Panc1 (cell line): ENCODE data around the gene TMEM185B. TPM values are rescaled to one million over a fixed set of nuclear protein-coding genes. Genes with fewer than 3 reads are reported as not detected.

ENCODE experiments used
- ATAC-seq: fragments of 200-7000 bp; cut with Tn5 transposase; 2 replicates; pipeline ENCODE4 v1.9.1; 2020; ENCODE audit warnings: mild to moderate bottlenecking, moderate library complexity
- BruUV-seq: library from RNA; stranded (reverse); fragments of 400-500 nt; replicated peaks from 2 replicates; lab custom pipeline; 2021; lab: Mats Ljungman, UMichigan
- CTCF ChIA-PET: fragments of 300-600 bp; sonication (Branson Sonifier 250); formaldehyde crosslinking; loops from one replicate; lab custom pipeline; 2022; ENCODE audit warnings: antibody characterized with exemption; lab: Charles Lee
- POLR2A ChIA-PET: fragments of 300-600 bp; sonication (Branson Sonifier 250); formaldehyde crosslinking; loops from one replicate; lab custom pipeline; 2022; ENCODE audit warnings: antibody characterized with exemption; lab: Charles Lee
- DNase-seq: peaks from one replicate; pipeline ENCODE4 v3.0.0-alpha.2; 2010; ENCODE audit warnings: low read depth, low spot score
- H3K27ac ChIP-seq: 2 replicates; pipeline ENCODE4 v1.5.1; 2011; ENCODE audit warnings: mild to moderate bottlenecking, low read length, inconsistent platforms
- H3K27me3 ChIP-seq: fragments of 200-500 bp; sonication (Bioruptor generic); 2 replicates; pipeline ENCODE4 v1.6.0; 2014; ENCODE audit warnings: low read length, inconsistent platforms; ENCODE audit not compliant: control insufficient read depth, insufficient read depth
- H3K36me3 ChIP-seq: fragments of 200-500 bp; sonication (Bioruptor generic); 2 replicates; pipeline ENCODE4 v1.5.1; 2014; ENCODE audit warnings: inconsistent platforms, mild to moderate bottlenecking, low read length, moderate library complexity; ENCODE audit not compliant: control insufficient read depth, insufficient read depth
- H3K4me1 ChIP-seq: 2 replicates; pipeline ENCODE4 v1.5.1; 2011; ENCODE audit warnings: inconsistent platforms, mild to moderate bottlenecking, low read length, moderate library complexity; ENCODE audit not compliant: control insufficient read depth, insufficient read depth
- H3K4me3 ChIP-seq, 2 experiments: 2 replicates each; pipeline ENCODE4 v1.5.1; 2011 to 2012; ENCODE audit warnings: low read depth in 2 of 2, low read length in 2 of 2, mild to moderate bottlenecking in 2 of 2, inconsistent platforms in 1 of 2, moderate library complexity in 1 of 2
- H3K9me3 ChIP-seq: fragments of 200-500 bp; sonication (Bioruptor generic); 2 replicates; pipeline ENCODE4 v1.5.1; 2014; ENCODE audit warnings: low read depth, mild to moderate bottlenecking, inconsistent platforms, low read length, moderate library complexity; ENCODE audit not compliant: control insufficient read depth, insufficient read depth
- POLR2AphosphoS5 ChIP-seq: IDR thresholded peaks from 2 replicates; pipeline ENCODE4 v1.6.1; 2012; ENCODE audit warnings: mild to moderate bottlenecking, low read depth, low read length, moderate library complexity
- SIN3A ChIP-seq: IDR thresholded peaks from 2 replicates; pipeline ENCODE4 v1.6.1; 2012; ENCODE audit warnings: low read depth, mild to moderate bottlenecking, low read length, moderate library complexity, borderline replicate concordance; ENCODE audit not compliant: insufficient read depth
- TCF7L2 ChIP-seq: IDR thresholded peaks from 2 replicates; pipeline ENCODE4 v1.6.1; 2011; ENCODE audit warnings: mild to moderate bottlenecking, low read depth, low read length, inconsistent platforms
- in situ Hi-C: cut with HindIII; loops from 2 replicates; pipeline ENCODE4 v1.10.0; 2016; ENCODE audit warnings: low sequenced_read_pairs, low pct_unique_long_range_greater_than_20kb
- intact Hi-C: fragments of 100-400 bp; cut with micrococcal nuclease; formaldehyde crosslinking; loops from one replicate; pipeline ENCODE4 v1.10.0; 2022; ENCODE audit not compliant: unreplicated experiment
- total RNA-seq: library from RNA; stranded (reverse); gene quantifications from one replicate; pipeline ENCODE4 v1.2.1, GENCODE V29; 2021; ENCODE audit not compliant: unreplicated experiment
- TF ChIP-seq, protein P1 (sequence below), 2 experiments: IDR thresholded peaks; 2 replicates each; pipeline ENCODE4 v1.6.1; 2011 to 2012; ENCODE audit warnings: low read depth in 2 of 2, control low read depth in 1 of 2, low read length in 1 of 2, mild to moderate bottlenecking in 1 of 2, moderate library complexity in 1 of 2; ENCODE audit not compliant: insufficient read depth in 1 of 2
- TF ChIP-seq, protein P2 (sequence below): fragments of 450-650 bp; IDR thresholded peaks from 2 replicates; pipeline ENCODE4 v1.5.1; 2017; ENCODE audit warnings: mild to moderate bottlenecking

Gene TMEM185B
- total RNA-seq, 1 experiment from 2014 or later, result 54.6 TPM

DNA sequence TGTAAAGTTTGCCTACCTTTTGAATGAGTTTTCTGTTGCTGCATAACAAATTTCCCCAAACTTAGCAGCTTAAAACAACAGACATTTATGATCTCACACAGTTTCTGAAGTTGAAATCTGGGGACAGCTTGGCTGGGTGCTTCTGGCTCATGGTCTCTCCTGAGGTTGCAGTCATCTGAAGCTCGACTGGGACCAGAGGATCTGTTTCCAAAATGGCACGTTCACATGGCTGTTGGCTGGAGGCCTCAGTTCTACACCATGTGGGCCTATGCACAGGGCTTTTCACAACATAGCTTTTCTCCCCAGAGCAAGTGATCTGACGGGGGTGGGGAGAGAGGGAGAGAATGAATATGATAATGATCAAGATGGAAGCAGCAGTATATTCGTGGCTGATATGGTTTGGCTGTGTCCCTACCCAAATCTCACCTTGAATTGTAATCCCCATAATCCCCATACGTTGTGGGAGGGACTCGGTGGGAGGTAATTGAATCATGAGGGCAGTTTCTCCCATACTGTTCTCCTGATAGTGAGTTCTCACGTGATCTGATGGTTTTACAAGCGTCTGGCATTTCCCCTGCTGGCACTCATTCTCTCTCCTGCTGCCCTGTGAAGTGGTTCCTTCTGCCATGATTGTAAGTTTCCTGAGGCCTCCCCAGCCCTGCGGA, 32.9 kb upstream of the TMEM185B start:
- no TSS peak for BruUV-seq
- in situ Hi-C loops, result no loop called here
- no peak for DNase-seq
- ATAC-seq, result no peak
- intact Hi-C loops, result no loop called here
- H3K36me3 ChIP-seq, result no peaks in the 10 kb centered on the region; the same call in none of the 2 replicates
- ChIA-PET POLR2A (no interaction called here), CTCF (no interaction called here)
- H3K4me1 ChIP-seq, result peaks cover 15% of the 10 kb centered on the region
- H3K4me3 ChIP-seq, result no peak overlapping the region
- TF ChIP-seq, protein P1, sequence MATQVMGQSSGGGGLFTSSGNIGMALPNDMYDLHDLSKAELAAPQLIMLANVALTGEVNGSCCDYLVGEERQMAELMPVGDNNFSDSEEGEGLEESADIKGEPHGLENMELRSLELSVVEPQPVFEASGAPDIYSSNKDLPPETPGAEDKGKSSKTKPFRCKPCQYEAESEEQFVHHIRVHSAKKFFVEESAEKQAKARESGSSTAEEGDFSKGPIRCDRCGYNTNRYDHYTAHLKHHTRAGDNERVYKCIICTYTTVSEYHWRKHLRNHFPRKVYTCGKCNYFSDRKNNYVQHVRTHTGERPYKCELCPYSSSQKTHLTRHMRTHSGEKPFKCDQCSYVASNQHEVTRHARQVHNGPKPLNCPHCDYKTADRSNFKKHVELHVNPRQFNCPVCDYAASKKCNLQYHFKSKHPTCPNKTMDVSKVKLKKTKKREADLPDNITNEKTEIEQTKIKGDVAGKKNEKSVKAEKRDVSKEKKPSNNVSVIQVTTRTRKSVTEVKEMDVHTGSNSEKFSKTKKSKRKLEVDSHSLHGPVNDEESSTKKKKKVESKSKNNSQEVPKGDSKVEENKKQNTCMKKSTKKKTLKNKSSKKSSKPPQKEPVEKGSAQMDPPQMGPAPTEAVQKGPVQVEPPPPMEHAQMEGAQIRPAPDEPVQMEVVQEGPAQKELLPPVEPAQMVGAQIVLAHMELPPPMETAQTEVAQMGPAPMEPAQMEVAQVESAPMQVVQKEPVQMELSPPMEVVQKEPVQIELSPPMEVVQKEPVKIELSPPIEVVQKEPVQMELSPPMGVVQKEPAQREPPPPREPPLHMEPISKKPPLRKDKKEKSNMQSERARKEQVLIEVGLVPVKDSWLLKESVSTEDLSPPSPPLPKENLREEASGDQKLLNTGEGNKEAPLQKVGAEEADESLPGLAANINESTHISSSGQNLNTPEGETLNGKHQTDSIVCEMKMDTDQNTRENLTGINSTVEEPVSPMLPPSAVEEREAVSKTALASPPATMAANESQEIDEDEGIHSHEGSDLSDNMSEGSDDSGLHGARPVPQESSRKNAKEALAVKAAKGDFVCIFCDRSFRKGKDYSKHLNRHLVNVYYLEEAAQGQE (IDR thresholded peaks at IDR 0.05; ENCODE audit: insufficient read depth in 1 of 2, low read depth in 2 of 2, low read length in 1 of 2), result no peak
- TF ChIP-seq SIN3A (no peak), POLR2AphosphoS5 (no peak), TCF7L2 (no peak)
- TF ChIP-seq, protein P2, sequence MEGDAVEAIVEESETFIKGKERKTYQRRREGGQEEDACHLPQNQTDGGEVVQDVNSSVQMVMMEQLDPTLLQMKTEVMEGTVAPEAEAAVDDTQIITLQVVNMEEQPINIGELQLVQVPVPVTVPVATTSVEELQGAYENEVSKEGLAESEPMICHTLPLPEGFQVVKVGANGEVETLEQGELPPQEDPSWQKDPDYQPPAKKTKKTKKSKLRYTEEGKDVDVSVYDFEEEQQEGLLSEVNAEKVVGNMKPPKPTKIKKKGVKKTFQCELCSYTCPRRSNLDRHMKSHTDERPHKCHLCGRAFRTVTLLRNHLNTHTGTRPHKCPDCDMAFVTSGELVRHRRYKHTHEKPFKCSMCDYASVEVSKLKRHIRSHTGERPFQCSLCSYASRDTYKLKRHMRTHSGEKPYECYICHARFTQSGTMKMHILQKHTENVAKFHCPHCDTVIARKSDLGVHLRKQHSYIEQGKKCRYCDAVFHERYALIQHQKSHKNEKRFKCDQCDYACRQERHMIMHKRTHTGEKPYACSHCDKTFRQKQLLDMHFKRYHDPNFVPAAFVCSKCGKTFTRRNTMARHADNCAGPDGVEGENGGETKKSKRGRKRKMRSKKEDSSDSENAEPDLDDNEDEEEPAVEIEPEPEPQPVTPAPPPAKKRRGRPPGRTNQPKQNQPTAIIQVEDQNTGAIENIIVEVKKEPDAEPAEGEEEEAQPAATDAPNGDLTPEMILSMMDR, result no peak
- no peak overlapping the region for H3K27ac ChIP-seq
- no peaks in the 10 kb centered on the region for H3K27me3 ChIP-seq
- H3K9me3 ChIP-seq, result no peaks in the 10 kb centered on the region; the same call in 1 of the 2 replicates

DNA sequence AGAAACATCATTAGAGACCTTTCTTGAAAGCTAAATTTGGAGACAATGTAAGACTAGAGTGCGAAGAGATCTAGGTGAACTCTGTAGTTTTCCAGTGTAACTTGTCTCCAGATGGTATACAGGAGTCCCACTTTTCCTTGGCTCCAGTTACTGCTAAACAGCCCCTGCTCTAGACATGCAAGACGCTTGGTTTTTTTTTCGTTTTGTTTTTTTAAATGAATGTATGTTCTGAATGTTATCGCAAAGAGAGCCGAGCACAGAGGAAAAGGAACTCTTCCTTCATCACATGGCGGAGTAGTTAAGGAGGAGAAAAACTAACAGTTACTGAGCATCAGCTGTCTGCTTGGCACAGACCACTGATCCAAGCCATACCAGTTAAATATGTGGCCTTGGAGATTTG, 31.9 kb upstream of the TMEM185B start:
- no peak overlapping the region for H3K4me3 ChIP-seq
- ATAC-seq (no peak), DNase-seq (no peak)
- no TSS peak for BruUV-seq
- intact Hi-C loops, result no loop called here
- H3K27me3 ChIP-seq, result no peaks in the 10 kb centered on the region
- TF ChIP-seq POLR2AphosphoS5, result no peak
- TF ChIP-seq, protein P1 (IDR thresholded peaks at IDR 0.05; ENCODE audit: insufficient read depth in 1 of 2, low read depth in 2 of 2, low read length in 1 of 2), result no peak
- no peak for TF ChIP-seq TCF7L2
- no peak for TF ChIP-seq SIN3A
- TF ChIP-seq, protein P2, result no peak
- CTCF ChIA-PET, result no interaction called here
- H3K9me3 ChIP-seq, result no peaks in the 10 kb centered on the region; the same call in 1 of the 2 replicates
- H3K4me1 ChIP-seq, result peaks cover 15% of the 10 kb centered on the region
- in situ Hi-C loops, result no loop called here
- POLR2A ChIA-PET, result interaction anchor here (0.6 kb wide), 1 partner anchor 19 kb away, joined by 6 read pairs; no protein-coding TSS in a partner anchor
- H3K36me3 ChIP-seq, result no peaks in the 10 kb centered on the region; the same call in none of the 2 replicates
- no peak overlapping the region for H3K27ac ChIP-seq
